Stimulated activated CD8-positive, alpha-beta memory T cell treated with anti-CD3 and anti-CD28 coated beads, Interleukin-7, amount 100 ng/mL, for 48 hours (primary cell): ENCODE results near the gene AAK1.
"Not testable (repeated sequence)": the region's sequence is repeated elsewhere in the genome, so short reads cannot be mapped to it uniquely, and the experiment has no call there.

Experiments
- DNase-seq, 2 donors: peaks; one replicate each; pipeline ENCODE4 v3.0.0-alpha.2; 2020; ENCODE audit warnings: low read depth in 1 of 2; ENCODE audit errors: extremely low read depth in 1 of 2

AAK1 gene

DNA sequence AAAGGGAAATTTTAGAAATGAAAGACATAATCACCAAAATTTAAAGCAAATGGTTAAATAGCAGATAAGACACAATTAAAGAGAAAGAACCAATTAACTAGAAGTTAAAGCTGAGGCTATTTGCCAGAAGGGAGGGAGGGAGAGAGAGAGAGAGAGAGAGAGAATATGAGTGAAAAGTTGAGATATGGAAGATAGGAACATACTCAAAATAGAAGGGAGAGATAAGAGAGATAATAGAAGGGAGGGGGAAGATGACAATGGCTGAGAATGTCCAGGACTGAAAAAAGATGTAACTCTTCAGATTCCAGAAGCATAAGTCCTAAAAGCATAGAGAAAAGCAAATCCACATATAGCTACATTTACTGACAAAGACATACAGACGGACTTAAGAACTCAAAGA lies 17.1 kb upstream of the AAK1 start:
- no peak for DNase-seq

- DNase-seq: no peak
These were observed 16.5 kb upstream of the AAK1 start for GRCh38 chr2:69659941-69660483.

DNA sequence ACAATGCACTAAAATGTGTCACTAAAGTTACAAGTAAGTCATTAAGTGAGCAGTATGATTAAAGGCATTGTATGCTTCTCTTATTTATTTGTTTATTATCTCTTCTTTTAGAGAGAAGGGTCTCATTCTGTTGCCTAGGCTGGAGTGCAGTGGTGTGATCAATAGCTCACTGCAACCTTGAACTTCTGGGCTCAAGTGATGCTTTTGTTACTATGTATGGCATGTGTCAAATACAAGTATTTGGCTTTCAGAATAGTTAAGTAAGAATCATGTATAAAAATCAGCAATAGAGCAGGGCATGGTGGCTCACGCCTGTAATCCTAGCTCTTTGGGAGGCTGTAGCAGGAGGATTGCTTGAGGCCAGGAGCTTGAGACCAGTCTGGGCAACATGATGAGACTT lies 15.8 kb upstream of the AAK1 start:
- DNase-seq: no peak

DNA sequence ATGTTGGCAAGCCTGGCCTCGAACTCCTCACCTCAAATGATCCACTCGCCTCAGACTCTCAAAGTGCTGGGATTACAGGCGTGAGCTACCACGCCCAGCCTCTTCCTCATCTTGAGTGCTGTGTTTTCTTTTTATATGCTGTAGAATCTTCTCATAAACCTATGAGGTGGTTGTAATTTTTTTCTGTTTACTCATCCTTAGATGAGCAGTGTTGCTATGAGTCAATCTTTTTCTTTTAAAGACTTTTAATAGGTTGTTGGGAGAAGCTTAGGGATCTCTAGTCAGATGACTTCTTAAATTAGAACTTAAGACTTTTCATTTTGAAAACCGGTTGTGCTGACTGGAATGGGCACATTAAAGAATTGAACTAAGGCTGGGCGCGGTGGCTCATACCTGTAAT lies 8.7 kb upstream of the AAK1 start:
- DNase-seq: no peak

- DNase-seq: not testable (repeated sequence)
These were observed 3.7 kb upstream of the AAK1 start for GRCh38 chr2:69647196-69647595.

GRCh38 chr2:69646714-69647113 lies 3.2 kb upstream of the AAK1 start:
- no peak for DNase-seq

DNA sequence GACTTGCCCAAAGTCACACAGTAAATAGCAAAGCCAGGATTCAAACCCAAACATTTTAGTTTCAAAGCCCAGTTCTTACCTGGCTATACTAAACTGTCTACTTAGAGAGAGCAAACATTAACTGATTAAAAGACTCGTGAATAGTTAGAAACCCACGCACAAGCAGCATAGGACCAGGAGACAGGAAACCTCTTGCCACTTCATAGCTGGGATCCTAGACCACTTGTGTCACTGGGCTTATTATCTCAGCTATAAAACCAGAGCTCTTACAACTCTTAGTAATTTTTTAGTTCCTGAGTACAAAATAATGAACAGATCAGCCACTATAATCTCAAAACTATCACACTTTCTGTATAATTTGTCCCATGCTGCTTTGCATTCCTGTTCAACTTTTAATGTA lies 2.4 kb upstream of the AAK1 start:
- DNase-seq: no peak

GRCh38 chr2:69645031-69645431 lies 1.5 kb upstream of the AAK1 start:
- no peak for DNase-seq

- DNase-seq: no peak
These were observed 1.0 kb upstream of the AAK1 start for GRCh38 chr2:69644506-69644979.

DNA sequence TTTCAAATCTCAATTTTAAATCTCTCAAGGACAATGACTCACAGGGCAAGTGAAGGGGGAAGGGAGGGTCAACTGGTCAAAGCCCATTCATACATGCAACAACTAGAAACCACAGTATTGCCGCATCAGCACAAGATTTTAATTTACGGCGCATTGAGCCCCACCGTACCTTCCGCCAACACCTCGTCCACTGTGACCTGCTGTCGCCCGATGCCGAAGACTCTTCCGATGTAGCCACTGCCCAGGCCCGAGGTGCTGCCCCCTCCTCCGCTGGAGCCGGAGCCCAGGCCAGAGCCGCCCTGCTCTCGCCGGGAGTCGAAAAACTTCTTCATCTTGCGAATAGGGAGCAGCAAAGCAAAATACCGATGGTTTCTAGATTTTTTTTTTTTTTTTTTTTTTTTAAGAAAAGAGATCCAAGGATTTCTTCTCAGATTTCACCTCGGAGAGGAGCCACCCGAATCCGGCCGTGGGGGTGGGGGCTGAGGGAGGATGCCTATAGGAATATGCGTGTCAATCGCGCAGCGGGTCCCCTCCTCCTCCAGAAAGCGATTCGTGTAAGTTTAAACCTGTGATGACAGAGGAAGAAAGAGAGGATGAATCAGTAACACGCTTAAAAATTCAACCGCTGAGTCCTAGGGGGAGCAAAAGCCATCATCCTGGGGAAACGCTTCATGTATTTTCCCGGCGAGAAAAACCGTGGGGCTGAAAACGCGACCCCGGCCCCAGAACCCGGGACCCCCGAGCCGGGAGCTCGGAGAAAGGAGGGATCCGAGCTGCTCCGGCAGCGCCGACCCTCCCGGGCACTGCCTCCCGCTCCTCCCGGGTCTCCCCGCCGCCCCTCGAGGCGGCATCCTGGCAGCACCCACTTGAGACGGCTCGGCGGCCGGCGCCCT lies 584 bp downstream of the AAK1 start:
- DNase-seq: peak; percentile 39 to 55

DNA sequence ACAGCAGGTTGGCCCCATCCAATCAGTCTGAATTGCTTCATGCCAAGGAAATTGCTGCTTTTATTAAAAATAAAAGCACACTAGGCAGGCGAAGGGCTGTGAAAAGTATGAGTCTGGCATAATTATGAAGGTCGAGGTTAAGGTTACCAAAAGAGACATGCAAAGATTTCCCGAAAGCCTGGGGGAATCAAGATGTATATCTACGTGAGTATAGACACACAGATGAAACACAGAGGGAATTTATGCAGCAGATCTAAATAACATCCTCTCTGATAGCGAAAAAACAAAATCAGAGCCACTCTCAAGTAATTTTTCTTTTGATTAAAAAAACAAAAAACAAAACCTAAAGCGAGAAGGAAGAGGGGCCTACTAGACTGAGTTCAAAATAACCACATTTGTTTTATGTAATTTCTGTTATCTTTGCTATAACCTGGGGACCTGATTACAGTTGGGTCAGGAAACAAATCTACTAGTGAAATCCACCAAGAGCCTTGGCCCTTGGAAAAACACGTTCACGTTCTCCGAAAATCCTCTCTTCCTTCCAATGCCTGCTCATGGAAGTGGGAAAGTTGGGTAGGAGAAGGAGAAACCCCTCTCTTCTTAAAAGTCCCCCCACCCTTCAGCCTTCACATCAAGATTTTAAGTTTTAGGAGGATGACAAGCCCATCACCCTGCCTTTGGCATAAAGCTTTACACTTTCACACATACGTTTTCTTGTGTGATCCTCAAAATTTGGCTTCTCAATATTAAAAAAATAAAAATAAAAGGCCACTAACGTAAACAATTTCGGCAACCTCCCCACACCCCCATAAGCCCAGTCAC lies 1.4 kb downstream of the AAK1 start:
- no peak for DNase-seq

DNA sequence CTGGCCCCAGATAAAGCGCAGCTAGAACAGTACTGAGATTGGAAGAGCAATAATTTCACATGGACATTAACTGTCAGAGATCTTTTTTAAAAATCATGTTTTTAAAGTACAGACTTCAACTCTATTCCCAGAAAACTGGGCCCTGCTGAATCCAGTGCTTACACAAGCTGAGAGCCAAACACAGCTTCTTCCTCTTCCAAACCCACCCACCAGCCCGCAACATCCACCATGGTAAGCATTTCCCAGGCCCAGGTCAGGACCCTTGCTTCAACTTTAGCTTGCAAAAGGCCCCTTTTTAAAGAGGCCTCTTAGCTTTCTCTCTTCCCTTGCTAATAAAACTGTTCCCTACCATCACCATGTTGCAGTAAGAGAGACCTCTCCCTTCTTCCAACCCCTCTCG lies 2.1 kb downstream of the AAK1 start:
- DNase-seq: no peak

DNA sequence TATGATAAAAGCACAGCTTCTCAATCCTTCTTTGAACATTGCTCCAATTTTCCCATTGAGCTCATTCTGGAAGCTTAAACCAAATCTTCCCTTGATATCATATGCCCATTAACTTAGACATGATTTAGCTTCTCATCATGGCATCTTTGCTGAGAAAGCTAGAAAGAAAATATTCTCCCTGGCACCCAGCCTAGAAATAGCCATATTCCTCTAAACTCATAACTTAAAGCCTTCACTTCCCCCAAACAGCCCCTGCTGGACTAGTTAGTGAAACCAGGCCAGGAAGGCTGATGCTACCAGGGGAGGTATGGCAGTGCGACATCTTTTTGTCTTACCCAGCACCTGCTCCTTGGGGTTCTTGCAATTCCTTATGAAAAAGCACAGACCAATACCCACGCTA lies 4.3 kb downstream of the AAK1 start:
- no peak for DNase-seq

- no peak for DNase-seq
These were observed 4.9 kb downstream of the AAK1 start for GRCh38 chr2:69638630-69639029.

DNA sequence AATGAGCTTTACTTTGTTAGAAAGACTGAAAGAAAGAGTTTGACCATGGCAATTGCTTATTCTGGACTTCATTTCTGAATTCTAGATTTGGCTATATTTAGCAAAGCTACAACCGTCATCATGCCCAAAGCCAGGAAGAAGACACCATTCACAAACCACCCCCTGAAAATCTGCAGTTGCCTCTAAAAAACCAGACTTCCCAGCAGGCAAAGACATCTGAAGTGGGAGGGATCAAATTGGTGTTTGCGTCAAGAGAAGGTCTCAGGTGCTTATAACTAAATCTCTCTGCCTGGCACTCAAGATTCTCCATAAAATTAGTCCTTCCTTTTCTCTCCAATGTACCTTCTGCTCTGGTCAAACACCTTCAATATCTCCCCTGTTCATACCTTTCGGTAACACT lies 5.6 kb downstream of the AAK1 start:
- DNase-seq: no peak

DNA sequence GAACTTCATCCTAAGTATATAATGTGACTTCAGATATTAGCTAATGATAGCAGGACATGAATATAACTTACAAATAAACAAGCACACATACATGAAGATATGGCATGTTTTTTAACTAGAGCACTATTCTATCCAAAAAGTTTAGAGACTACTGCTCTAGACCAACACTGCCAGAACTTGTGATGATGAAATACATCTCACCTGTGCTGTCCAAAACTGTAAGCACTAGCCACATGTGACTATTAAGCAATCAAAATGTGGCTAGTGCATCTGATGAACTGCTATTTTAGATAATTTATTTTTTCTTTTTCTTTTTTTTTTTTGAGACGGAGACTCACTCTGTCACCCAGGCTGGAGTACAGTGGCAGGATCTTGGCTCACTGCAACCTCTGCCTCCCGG lies 7.1 kb downstream of the AAK1 start:
- DNase-seq: no peak

DNA sequence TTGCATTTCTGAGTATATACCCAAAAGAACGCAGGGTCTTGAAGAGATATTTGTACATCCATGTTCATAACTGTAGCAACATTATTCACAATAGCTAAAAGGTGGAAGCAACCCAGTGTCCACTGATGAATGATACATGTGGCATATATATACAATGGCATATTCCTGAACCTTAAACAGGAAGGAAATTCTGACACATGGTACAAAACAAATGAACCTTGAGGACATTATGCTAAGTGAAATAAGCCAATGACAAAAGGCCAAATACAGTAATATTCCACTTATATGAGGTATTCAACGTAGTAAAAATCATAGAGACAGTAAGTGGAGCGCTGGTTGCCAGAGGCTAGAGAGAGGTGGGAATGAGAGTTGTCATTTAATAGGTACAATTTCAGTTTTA lies 8.1 kb downstream of the AAK1 start:
- DNase-seq: no peak

GRCh38 chr2:69634196-69634821 lies 9.2 kb downstream of the AAK1 start:
- DNase-seq: no peak

GRCh38 chr2:69631402-69631801 lies 12.1 kb downstream of the AAK1 start:
- no peak for DNase-seq

DNA sequence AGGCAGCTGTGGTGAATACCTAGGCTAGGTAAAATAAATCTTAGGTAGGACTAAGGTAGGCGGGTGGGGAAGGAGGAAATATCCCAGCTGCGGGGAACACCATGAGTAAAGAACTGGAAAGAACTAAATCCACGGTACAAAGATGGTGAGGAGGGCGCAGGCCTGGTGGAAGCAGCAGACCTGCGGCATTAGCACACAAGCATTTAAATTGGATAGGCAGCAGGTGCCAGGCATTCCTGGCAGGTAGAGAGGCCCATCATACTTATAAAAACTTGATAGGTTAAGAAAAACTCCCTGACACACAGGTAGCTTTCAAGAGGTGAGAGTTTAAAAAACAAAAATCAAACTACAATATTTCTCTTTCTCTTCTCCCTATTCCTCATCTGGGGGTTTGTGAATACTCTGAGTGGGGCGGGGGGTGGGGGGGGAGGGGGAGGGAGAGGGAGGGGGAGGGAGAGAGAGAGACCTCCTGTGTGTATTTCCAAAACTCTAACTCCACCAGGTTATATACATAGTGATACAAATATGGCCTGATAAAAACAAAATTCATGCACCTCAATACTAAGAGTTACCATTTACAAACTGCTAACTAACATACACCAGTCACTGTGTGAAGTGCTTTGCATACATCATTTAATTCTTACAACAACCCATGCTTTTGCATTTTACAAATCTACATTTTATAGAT lies 13.5 kb downstream of the AAK1 start:
- DNase-seq: no peak
